Activated T-helper 9 cell treated with anti-CD3 and anti-CD28 coated beads, Interleukin-2, amount 50 U/mL, for 16 hours (primary cell): ENCODE results near the gene EPB41L2.

Experiments
- DNase-seq: peaks from one replicate; pipeline ENCODE4 v3.0.0-alpha.2; 2020; ENCODE audit warnings: low read depth

The EPB41L2 gene

DNA sequence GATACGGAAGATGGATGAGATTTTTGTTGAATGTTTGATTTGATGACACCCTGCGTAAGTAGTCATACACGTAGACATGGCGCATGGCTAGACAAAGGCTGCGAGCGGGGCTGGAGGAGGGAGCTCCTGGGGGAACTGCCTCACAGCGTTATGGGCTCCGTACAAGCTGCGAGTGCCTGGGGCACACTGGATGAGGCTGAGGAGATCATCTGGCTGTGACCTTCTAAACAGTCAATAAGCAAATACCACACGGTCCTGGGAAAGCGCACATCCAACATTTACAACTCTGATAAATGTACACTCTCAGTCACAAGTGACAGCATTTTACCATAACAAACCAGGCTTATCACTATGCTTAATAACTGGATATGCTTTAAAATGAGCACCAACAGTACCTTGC is 198.7 kb downstream of the EPB41L2 start:
- no peak for DNase-seq

DNA sequence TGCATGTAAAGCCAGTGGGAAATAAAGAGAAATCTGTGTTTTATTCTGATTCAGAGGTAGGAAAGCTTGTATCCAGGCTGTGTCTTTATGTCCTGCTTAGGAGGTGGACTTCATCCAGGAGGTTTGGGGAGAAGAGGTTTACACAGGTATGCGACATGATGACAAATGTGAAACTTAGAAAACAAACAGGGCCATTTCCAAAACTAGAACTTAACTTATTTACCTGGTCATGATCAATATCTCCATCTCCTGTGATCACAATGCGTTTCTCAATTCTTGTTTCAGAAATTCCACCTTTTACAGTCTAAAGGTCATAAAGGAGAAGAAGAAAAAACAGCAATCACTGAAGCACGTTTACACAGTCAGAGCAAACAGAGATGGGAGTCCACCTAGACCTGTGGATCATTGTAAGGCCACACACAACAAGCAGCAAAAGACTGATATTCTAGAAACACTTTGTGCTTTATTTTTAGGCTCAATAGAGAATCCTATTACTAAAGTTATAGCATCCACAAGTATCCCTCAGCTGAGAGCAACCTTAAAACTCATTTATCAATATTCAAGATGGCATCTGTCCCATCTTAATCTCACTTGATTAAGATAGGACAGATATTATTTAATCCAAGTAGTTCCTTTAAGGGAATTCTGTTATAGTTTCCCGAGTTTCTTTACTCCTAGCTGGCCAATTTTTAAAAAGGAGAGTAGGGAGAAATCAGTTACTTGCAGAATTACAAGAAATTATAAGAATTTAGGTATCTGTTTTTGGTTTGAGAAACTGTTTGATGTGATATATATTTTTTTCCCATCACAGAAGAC is 199.4 kb downstream of the EPB41L2 start:
- no peak for DNase-seq

DNA sequence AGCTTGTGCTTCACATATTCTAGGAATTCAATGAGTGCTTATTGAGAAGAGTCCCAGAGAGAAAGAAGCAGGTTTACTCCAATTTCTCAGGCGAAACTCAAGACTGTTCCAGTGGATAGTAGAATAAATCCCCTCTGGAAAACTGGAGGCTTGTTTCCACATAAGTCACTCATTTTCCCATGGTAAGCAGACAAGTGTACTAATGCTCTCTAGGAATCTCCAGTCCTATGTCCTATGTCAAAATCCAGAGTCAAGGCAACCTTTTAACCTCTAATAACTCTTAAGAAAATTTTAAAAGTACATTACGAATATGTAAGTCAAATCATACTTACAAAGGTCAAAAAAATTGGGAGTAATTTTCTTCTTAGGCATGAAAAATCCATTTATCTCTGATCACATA is 200.7 kb downstream of the EPB41L2 start:
- no peak for DNase-seq

DNA sequence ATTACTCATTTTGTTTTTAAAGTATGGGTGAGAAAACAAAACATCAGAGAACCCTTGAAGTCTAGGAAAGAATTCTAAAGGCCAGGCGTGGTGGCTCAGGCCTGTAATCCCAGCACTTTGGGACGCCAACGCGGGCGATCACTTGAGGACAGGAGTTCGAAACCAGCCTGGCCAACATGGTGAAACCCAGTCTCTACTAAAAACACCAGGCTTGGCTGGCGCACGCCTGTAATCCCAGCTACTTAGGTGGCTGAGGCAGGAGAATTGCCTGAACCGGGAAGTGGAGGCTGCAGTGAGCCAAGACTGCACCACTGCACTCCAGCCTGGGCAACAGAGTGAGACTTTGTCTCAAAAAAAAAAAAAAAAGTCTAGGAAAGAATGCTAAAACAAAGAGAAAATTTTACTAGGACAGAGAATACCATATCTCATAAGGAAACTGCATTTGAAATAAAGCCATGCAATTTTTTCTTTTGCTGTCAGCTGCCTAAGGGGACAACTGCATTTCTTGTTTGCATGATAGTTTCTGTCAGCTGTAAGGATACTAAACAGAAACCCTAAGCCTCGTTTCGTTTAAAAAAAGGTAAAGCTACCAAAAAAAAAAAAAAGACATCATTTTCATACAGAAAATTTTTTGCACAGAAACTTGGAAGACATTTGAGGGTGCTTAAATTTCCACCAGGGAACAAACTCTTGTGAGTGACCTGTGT is 203.7 kb downstream of the EPB41L2 start:
- DNase-seq: no peak

DNA sequence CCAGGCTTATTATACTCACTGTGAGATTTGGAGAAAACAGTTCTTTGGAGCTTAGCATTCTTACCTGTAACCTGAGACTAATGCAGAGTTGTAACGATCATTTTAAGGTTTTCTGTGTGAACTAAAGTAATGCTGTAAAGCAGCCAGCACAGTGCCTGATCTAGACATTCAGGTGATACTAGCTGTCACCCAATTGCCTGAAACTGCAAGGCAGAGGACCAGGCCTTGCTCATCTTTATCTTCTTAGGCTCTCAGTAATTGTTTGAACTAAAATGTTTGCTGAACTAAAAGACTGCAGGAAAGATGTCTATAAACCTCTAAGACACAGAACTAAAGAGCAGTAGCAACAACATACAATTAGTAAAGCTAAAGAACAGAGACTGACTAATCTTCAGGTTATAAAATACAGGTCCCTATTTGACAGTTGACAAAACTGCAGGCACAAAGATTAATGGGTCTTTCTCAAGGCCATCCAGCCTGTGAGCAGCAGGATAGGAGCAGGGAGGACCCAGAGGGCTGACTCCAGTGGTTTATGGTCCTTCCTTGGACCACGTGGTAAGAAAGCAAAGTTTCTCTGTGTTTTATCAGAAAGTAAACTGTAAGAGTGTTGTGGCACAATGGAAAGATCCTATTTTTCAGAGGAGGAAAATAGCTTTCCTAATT is 204.4 kb downstream of the EPB41L2 start:
- DNase-seq: no peak

DNA sequence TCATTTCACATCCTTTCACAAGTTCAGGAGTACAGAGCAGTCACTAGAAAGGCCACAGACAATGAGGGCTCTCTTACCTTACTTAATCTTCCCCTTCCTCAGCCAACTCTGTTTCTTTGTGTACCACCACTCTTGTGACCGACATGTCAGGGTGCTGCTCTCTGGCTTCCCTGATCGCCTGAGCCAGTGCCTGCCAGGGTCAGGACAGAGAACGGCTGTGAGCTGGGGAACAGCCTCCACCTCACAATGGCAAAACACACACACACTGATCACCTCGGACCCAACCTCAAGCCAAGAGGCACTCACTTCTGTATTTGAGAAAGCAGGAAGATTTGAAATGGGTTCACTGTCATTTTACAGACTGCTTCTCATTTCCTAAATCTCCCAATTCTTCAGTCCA is 205.0 kb downstream of the EPB41L2 start:
- no peak for DNase-seq

DNA sequence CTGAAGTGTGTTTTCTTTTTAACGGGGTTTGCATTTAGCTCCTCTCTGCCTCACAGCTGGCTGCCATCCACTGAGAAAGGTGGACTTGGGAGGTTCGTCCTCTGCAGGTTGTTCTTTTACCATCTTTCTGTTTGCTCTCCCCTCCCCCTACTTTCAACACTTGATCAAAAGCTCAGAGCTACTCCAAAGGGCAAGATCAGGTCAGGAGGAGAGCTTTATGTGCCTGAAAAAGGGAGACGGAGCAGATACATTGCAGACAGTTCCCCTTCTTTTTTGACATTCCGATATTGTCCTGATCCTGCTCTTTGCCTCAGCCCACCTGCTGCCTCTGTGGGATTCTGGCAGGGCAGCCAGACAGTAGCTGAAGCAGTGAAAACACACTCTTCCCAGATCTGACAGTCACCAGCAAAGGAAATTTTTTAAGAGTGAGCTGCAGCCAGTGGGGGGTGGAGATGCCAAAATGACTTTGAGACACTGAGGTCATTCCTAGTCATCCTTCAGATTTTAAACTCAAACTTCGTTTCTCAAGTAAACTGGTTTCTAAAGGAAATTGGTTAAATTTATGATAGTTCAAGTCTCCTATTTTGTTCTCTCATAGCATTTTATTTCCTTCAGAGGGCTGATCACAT is 209.4 kb downstream of the EPB41L2 start:
- no peak for DNase-seq

DNA sequence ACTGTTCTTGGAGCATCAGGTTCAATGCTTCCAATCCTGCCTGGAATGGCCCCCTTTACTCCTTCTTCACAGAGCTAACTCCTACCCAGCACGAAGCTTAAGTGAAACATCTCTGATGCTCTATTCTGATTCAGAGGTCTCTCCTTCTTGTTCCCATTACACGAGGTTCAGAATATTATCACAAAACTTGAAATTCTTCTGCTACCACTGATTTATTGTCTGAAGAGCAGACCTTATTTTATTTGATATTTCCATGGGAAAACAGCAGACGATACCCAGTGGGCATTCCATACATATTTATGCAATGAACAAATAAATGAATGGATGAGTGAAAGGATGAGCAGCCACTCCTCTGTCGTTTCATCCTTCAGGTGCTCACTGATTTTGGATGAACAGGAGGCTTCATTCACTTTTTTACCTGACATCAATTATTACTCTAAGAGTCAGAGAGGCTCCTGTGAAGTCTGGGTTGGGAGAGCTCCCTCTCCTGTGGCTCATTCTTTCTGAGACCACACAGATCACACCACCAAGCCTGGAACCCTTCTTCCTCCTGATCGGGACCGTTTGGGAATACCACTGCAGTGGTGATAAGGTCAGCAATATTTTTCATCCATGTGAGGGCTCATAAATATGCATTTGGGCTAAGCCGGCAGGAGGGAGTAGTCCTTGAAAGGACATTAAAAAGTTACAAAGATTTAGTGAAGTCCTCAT is 210.0 kb downstream of the EPB41L2 start:
- DNase-seq: no peak

DNA sequence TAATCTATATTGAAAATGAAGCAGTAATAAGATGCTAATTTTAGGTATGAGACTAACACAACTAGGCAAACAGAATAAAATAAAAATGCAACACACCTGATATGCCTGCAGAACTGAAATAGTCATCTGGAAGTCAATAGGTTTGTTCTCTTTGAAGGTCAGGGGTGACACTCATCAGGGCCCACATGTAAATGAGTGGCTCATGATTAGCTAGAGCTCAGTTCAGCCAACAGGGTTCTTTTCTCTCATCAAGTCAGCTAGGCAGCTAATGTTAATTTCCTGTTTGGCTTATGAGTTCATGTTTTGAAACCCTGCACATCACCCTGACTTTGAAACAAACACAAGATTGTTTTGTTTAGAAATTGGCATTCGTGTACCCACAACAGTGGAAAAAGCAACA is 212.0 kb downstream of the EPB41L2 start:
- DNase-seq: no peak

DNA sequence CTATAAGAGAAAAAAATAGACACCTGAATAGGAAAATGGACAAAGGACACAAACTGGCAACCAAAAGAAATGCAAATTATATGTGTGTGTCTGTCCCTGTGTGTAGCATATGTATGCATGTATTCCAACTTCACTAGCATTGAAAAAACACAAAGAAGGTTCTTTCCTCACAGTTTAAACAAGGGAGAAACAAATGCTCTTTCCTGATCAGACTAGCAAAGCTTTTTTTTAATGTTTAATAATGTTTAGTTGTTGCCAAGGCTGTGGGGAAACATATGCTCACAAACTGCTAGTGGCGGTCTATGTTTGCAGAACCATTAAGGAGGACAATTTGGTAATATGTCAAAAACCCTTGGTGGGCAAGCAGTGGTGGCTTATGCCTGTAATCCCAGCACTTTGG is 213.5 kb downstream of the EPB41L2 start:
- no peak for DNase-seq

DNA sequence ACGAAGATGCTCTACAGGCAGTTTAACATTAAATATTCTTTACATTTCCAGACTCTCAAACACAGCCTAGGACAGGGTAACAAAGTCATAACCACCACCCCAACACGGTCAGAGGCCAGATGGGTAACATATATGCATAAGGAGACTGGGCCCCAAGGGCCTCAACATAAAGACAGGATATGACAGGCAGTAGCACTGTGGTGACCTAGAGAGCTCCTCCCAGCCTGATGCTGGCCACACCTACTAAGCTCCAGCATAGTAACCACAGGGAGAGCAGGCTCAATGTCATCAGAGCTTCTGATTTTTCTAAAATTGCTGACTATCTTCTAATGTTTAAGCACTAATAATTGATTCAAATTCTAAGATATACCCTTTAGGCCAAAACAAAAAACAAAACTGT is 214.1 kb downstream of the EPB41L2 start:
- no peak for DNase-seq

DNA sequence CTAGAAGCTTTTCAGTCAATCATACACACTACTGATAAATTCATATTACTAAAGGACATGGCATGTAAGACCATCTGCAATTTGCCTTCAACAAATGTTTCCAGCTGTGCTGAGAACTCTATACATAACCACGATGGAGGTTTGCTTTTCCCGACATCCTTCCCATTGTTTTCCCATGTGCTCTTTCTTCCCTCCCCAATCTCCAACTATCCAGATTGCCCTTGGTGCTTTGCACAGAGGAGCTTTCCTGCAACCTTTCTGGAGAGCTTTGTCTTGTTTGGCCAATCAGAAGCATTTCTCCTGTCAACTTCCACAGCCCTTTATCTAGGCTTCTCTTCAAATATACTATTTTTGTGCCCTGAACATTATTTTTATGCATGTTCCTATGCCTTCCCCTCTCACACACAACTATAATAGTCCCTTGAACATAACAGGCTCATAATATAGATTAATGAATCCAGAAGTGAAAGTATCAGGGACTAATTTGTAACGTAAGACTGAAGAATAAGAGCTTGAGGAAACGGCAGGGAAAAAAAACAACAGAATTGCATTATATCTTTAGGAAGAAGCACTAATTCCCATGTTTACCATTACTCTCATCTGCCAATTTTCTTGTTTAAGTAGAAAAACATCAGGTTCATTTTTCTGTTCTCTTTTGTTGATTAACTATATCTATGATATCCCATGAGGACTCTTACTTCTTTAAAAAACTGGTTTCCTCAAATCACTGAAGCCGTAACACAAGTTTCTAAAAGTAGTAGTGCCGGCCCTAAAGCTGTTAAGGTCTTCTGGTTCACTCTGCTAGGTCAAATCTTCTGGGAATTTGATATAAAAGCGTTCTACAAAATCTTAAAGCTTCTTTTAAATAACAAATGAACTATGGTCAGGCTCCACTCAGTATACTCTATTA is 215.8 kb downstream of the EPB41L2 start:
- DNase-seq: no peak

DNA sequence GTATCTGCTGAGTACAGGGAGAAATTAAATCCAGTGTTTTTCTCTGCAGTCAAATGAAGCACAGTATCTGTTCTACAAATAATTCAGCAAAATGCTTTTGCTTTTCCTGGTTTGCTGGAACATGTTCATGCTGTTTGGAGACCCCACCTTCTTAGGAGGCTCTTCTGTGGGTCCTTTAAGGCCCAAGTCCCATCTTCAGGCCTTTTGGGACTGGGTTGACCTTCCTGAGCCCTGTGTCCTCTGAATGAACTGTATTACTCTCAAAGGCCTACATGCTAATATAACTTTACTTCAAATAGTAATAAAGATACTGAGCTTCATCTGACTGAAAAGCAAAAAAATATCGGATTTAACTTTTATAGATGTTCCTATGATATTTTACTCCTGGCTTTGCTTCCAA is 216.5 kb downstream of the EPB41L2 start:
- DNase-seq: no peak

DNA sequence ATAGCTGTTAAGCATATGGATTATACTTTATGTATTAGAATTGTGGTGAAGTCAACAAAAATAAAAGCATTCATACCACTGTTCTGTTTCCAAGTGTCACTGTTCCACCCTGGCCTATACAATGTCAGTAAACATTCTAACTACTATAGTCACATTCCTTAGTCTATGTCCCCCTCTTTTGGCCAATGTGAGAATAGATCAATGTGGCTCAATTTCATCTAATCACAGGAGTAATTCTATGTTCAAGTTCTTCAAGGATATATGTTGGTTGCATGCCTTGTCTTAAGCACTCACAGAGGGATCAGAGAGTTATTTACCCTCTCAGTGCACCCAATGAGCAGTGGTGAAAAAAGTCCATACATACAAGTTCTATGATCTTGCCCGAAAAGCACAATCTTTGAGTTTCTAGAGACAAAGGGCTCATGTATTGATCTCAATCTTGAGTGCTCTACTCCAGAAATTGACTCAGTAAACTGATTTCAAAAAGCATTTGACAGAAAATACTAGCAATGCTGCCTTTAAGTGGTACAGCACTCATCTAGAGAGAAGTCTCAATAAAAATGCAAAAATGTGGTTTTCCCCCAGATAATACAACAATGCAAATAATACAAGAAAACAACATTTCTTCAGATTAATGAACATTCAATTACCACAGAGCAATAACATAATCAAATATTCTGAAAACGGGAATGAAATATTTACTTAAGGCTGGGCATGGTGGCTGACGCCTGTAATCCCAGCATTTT is 219.3 kb downstream of the EPB41L2 start:
- DNase-seq: no peak

DNA sequence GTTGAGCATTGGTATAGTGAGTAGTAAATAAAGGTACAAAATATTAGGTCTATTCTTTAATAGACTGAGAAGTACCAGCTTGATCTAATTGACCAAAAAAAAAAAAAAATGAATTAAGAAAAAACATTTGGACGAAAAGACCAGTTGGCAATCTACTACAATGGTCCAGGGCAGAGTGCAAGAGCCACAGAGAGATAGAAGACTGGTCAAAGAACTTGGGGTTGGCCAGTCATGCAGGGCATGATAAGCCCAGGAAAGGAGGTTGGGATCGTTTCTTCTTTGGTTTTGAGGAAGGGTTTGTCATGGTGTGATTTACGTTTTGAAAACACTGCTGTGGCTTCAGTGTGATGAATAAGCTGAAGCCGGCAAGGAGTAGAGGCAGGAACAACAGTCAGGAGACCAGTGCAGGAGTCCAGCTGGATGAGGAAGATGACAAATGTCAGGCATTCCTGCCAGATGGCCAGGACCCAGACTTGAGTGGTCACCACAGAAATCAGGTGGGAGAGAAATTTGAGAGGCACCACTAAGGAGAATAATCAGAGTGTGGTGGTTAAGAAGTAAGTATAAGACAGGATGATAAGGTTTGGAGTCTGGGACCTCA is 221.8 kb downstream of the EPB41L2 start:
- no peak for DNase-seq

DNA sequence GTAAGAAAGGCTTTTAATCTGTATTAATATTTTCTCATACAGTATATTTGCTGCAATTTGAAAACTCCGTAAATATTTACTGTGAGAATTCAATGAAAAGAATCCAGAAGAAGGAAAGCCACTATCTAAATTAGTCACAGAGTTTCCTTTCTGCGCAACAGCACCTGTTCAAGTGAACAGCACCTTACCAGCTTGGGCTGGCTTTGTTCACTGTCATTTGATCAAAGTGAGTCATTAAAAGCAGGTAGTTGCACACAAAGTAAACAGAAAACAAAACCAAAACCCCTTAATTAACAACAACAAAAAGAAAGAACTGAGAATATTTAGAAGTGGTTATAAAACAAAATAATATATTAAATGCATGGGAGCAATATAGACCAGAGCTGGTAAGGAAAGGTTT is 223.0 kb downstream of the EPB41L2 start:
- no peak for DNase-seq

DNA sequence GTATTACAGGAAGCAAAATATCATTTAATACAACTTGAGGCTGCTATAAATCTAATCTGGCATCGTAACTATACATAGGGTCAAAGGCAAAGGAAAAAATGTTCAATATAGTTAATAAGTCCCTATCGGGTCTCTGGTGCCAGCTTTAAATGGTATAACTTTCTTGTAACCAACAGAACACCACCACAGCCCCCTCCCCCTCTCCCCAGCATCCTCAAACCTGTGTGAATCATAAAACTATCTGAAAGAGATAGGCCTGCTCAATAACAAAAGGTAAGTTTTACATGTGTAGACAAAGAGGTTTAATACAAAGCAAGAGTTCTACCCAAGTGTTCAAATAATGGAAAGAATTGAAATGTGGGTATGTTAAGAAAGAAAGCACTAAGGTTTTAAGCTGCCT is 223.7 kb downstream of the EPB41L2 start:
- DNase-seq: no peak

DNA sequence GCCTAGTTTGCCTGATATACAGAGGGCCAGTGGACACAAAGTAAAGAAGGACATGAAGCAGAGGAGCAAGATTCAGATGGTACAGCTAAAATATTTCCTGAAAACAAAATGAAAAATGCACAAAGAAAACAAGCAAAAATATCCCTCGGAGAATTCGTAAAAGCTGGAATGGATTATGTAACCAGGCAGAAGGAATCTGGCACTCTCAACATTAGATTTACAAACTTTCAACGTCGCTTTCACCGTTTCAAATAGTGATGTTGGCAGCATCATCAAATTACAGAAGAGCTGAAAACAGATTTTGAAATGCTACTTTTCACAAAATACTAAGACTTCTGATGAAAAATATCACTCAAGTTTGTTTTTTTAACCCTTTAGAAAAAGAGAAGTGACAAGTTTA is 224.1 kb downstream of the EPB41L2 start:
- DNase-seq: no peak

DNA sequence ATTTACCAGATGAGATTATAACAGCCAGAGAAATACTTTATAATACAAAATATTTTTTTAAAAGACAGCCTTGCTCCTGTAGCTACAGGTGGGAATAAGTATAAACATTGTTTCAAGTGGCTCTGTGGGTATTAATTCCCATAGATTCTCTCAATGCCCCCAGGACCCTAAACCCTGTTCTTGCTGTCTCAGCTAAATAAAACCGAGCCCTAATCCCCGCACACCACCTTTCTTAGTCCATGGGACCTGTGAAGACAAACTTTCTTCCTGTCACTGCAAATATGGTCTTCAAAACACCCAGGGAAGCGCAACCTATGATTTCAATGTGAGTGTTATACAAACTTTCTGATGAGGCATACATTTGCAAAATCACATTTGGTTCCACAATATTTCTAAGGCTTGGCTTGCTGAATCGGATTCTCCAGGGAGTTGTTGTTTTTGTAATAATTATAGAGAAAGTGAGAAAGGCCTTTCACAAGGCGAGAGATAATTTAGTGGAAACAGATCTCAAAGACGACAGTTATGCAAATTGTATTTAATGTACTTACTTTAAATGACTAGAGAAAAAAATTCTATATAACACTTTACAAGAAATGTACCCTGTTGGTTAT is 224.7 kb downstream of the EPB41L2 start:
- DNase-seq: no peak
